HFF-Myc (cell line): ENCODE measurements around the gene UBLCP1.

Source experiments
- DNase-seq: peaks from one replicate; pipeline ENCODE4 v3.0.0-alpha.2; 2011; ENCODE audit warnings: low read depth; ENCODE audit errors: extremely low read depth
- H3K4me3 ChIP-seq: replicated peaks from 2 replicates; pipeline ENCODE4 v1.5.1; 2011; ENCODE audit warnings: low read depth, mild to moderate bottlenecking, control low read depth, low read length
- CTCF ChIP-seq: IDR thresholded peaks from 2 replicates; pipeline ENCODE4 v1.5.1; 2012; ENCODE audit warnings: mild to moderate bottlenecking, low read depth, low read length, control low read depth; ENCODE audit errors: missing control alignments

Gene UBLCP1

GRCh38 chr5:159262859-159263568, at the start of gene UBLCP1:
UBLCP1 (plus strand) TSS chr5:159263290; CDS start chr5:159268916, 5,626 bp downstream.
- no peak for TF ChIP-seq CTCF
- peak; percentile 44 for DNase-seq
- peak within 1 kb of the TSS; percentile 78 for H3K4me3 ChIP-seq

- DNase-seq: no peak
- no peak overlapping the region for H3K4me3 ChIP-seq
- TF ChIP-seq CTCF: no peak
These were observed 48.4 kb upstream of the UBLCP1 start for GRCh38 chr5:159214486-159215271.

GRCh38 chr5:159215886-159216285, 47.2 kb upstream of the UBLCP1 start:
- TF ChIP-seq CTCF: no peak
- no peak overlapping the region for H3K4me3 ChIP-seq
- DNase-seq: no peak

GRCh38 chr5:159216454-159216853, 46.6 kb upstream of the UBLCP1 start:
- TF ChIP-seq CTCF: no peak
- DNase-seq: no peak
- no peak overlapping the region for H3K4me3 ChIP-seq

- no peak for DNase-seq
- TF ChIP-seq CTCF: no peak
- H3K4me3 ChIP-seq: no peak overlapping the region
These were observed 45.9 kb upstream of the UBLCP1 start for GRCh38 chr5:159217236-159217635.

- DNase-seq: no peak
- no peak overlapping the region for H3K4me3 ChIP-seq
- TF ChIP-seq CTCF: no peak
These were observed 44.5 kb upstream of the UBLCP1 start for GRCh38 chr5:159218595-159219023.
